ENCODE measurements around the gene SBK2. TPM values are rescaled to one million over a fixed set of nuclear protein-coding genes. Genes with fewer than 3 reads are reported as not detected.

Gene SBK2
- total and polyA plus RNA-seq, 2 donors (not counting 3 experiments of a cell fraction or from before 2014, with no cell fraction given), result not detected

GRCh38 chr19:55482967-55483705 lies 53.8 kb downstream of the SBK2 start:
- Histone ChIP-seq H3K36me3 (ENCODE audit: control insufficient read depth in 2 of 2, extremely low read depth in 1 of 2, insufficient read depth in 2 of 2, low read length in 2 of 2) (peaks cover 0 to 3% of the 10 kb centered on the region in 2 experiments), H3K9me3 (replicated peaks; ENCODE audit: control insufficient read depth, insufficient read depth, low read length) (no peaks in the 10 kb centered on the region), H3K9ac (replicated peaks; ENCODE audit: extremely low read depth, insufficient read depth, low read length) (no peak overlapping the region), H3K9me1 (replicated peaks; ENCODE audit: control insufficient read depth, extremely low read depth, insufficient read depth, low read length) (no peaks in the 10 kb centered on the region), H2AFZ (ENCODE audit: low read depth, low read length) (no peak overlapping the region), H3K4me3 (replicated peaks in 1 of 3; ENCODE audit: insufficient read depth in 1 of 3, low read depth in 1 of 3, low read length in 3 of 3) (no peak overlapping the region), H3K4me2 (ENCODE audit: insufficient read depth, low read length) (no peak overlapping the region), H3K79me2 (ENCODE audit: control insufficient read depth, insufficient read depth, low read length) (peaks cover 17% of the 10 kb centered on the region), H3K27me3 (ENCODE audit: control insufficient read depth in 2 of 2, insufficient read depth in 2 of 2, low read length in 2 of 2) (no peaks in the 10 kb centered on the region), H4K20me1 (replicated peaks; ENCODE audit: control insufficient read depth, extremely low read depth, insufficient read depth, low read length) (no peaks in the 10 kb centered on the region), H3K27ac (ENCODE audit: insufficient read depth, low read depth, low read length) (no peak overlapping the region), H3K4me1 (ENCODE audit: control insufficient read depth, extremely low read depth, insufficient read depth, low read length) (peaks cover 31% of the 10 kb centered on the region)
- POLR2A ChIA-PET, result no interaction called here
- no TSS peak for BruUV-seq (replicated peaks)
- DNase-seq (ENCODE audit: low read depth, low spot score) (no peak), FAIRE-seq (no peak)
- TF ChIP-seq CTCF (IDR thresholded peaks at IDR 0.05; ENCODE audit: extremely low read depth in 1 of 2, insufficient read depth in 1 of 2, low read depth in 1 of 2, low read length in 2 of 2) (no peak), MYC (IDR thresholded peaks at IDR 0.05; ENCODE audit: low read depth, low read length) (no peak), MAX (IDR thresholded peaks at IDR 0.05; ENCODE audit: insufficient read depth, insufficient read length) (no peak), POLR2AphosphoS5 (IDR thresholded peaks at IDR 0.05; ENCODE audit: insufficient read depth, low read depth, low read length) (no peak), POLR2A (IDR thresholded peaks at IDR 0.05; ENCODE audit: low read depth, low read length) (no peak), GATA2 (IDR thresholded peaks at IDR 0.05; ENCODE audit: insufficient read depth, insufficient read length, low read depth, low read length) (no peak), FOS (IDR thresholded peaks at IDR 0.05; ENCODE audit: borderline replicate concordance, insufficient read depth, low read length) (no peak), JUN (IDR thresholded peaks at IDR 0.05; ENCODE audit: borderline replicate concordance, insufficient read depth, insufficient read length, low read depth) (no peak), EZH2 (IDR thresholded peaks at IDR 0.05; ENCODE audit: borderline replicate concordance, low read depth, low read length, severe bottlenecking) (no peak)
- dilution Hi-C loops (cut with MboI; ENCODE audit: extremely low pct_ligation_motif_present, low sequenced_read_pairs) (no loop called here), intact Hi-C loops (cut with micrococcal nuclease) (no loop called here)
- CTCF ChIA-PET, result interaction anchor here (1.0 kb wide), 2 partner anchors 21 to 342 kb away, joined by 3 to 7 read pairs; no protein-coding TSS in a partner anchor

All from endothelial cell of umbilical vein (primary cell).